ENCODE results near the gene UBL5.
A peak's percentile ranks its signal among the peaks of the same experiment; 100 is the strongest.
"Not testable (repeated sequence)": the region's sequence is repeated elsewhere in the genome, so short reads cannot be mapped to it uniquely, and the experiment has no call there.

Gene UBL5

DNA sequence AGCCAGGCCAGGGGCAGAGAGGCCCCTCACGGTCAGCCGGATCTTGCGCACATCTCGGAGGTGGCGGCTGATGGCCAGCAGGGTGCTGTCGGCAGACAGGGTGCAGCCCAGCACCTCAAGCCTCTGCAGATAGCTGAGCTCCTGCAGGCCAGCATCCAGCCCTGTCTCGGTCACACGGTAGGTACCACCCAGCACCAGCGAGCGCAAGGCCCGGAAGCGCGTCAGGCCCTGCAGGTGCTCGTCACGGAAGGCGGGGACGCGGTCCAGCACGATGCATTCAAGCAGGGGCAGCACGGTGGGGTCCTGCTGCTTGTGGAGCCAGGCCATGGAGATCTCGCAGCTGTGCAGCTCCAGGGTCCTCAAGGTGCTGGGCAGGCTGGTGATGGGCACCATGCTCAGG is 16.6 kb upstream of the UBL5 start:
- no peak overlapping the region for H3K27ac ChIP-seq (ENCODE audit: low read depth, low read length)
- H3K27me3 ChIP-seq (ENCODE audit: control insufficient read depth in 5 of 5, insufficient read depth in 4 of 5, low read length in 5 of 5), result no peaks in the 10 kb centered on the region
- no peak overlapping the region for H3K4me3 ChIP-seq (ENCODE audit: low read depth in 1 of 5, low read length in 5 of 5)
- H3K36me3 ChIP-seq (ENCODE audit: control insufficient read depth in 5 of 5, insufficient read depth in 5 of 5, low read length in 5 of 5), result peaks cover 0 to 59% (median 42%) of the 10 kb centered on the region in 5 donors
- no peaks in the 10 kb centered on the region for H3K9me3 ChIP-seq (ENCODE audit: control insufficient read depth in 5 of 5, low read length in 5 of 5)
- H3K9ac ChIP-seq (ENCODE audit: low read length in 5 of 5), result no peak overlapping the region
- H3K4me1 ChIP-seq (ENCODE audit: control insufficient read depth in 5 of 5, insufficient read depth in 5 of 5, low read length in 5 of 5), result no peaks in the 10 kb centered on the region

DNA sequence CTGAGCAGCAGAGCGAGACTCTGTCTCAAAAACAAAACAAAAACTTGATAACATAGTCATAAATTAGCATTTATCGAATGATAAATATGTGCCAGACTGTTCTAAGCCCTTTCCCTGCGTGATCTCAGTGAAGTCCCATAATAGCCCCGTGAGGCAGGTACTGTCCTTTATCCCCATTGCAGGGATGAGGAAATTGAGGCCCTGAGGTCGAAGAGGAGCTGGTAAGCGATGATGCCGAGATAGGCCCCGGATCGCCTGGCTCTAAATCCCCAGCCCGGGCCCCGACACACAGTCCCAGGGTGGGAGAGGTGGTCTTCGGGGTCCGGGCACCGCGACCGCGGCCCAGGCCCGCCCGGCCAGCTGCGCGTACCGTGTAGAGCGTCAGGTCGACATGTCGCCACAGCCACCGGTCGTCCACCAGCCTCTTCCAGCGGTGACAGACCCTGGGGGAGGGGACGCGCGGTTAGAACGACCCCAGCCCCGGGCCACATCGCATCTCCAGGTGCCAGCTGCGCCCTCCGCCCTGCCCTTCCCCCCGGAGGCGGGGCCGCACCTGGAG is 9.5 kb upstream of the UBL5 start:
- Histone ChIP-seq H3K27me3 (ENCODE audit: control insufficient read depth in 5 of 5, insufficient read depth in 4 of 5, low read length in 5 of 5) (no peaks in the 10 kb centered on the region), H3K36me3 (ENCODE audit: control insufficient read depth in 5 of 5, insufficient read depth in 5 of 5, low read length in 5 of 5) (peaks cover 0 to 6% (median 0%) of the 10 kb centered on the region in 5 donors), H3K4me1 (ENCODE audit: control insufficient read depth in 5 of 5, insufficient read depth in 5 of 5, low read length in 5 of 5) (peaks cover 2 to 26% (median 18%) of the 10 kb centered on the region in 5 donors), H3K27ac (ENCODE audit: low read depth, low read length) (peak overlapping the region; percentile 84), H3K9ac (ENCODE audit: low read length in 5 of 5) (peak overlapping the region in 4 of 5 donors; percentile 88 to 98 (median 95)), H3K4me3 (ENCODE audit: low read depth in 1 of 5, low read length in 5 of 5) (peak overlapping the region; percentile 75 to 96 (median 89)), H3K9me3 (ENCODE audit: control insufficient read depth in 5 of 5, low read length in 5 of 5) (no peaks in the 10 kb centered on the region)

DNA sequence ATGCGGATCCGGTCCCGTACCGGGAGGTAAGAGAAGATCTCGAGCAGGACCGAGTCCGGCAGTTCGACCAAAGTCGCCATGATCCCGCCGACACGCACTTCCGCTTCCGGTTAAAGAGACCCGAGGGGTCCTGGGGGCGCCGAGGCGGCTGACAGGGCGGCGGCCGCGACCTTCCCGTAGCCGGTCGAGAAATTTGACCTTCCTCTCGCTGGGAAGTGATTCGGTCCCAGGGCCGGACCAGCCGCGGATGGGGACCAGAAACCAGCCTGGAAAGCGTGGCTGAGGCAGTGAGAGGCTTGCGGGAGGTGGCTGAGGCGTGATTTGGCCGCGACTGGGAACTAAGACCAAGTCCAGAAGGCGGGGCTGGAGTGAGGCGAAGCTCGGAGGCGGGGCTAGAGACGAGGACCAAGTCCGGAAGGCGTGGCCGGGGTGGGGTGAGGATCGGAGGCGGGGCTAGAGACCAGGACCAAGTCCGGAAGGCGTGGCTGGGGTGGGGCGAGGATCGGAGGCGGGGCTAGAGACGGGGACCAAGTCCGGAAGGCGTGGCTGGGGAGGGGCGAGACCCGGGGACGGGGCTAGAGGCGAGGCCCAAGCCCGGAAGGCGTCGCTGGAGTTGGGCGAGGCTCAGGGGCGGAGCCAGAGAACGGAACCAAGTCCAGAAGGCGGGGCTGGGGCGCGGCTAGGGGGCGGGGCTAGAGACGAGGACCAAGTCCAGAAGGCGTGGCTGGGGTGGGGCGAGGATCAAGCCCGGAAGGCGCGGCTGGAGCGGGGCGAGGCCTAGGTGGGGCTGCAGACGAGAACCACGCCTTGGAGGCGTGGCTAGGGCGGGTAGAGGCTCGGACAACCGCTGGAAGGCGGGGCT is 8.8 kb upstream of the UBL5 start, which contains the start of gene FBXL12:
Gene FBXL12 (minus strand): TSS at position 346 of the 862 bp plus-strand sequence. CDS start 266 bp downstream, at position 80.
- Histone ChIP-seq H3K4me3 (ENCODE audit: low read depth in 1 of 5, low read length in 5 of 5) (peak within 1 kb of the TSS; percentile 75 to 96 (median 89)), H3K27me3 (ENCODE audit: control insufficient read depth in 5 of 5, insufficient read depth in 4 of 5, low read length in 5 of 5) (no peaks in the 10 kb centered on the region), H3K9ac (ENCODE audit: low read length in 5 of 5) (peak within 1 kb of the TSS in 4 of 5 donors; percentile 88 to 98 (median 95)), H3K4me1 (ENCODE audit: control insufficient read depth in 5 of 5, insufficient read depth in 5 of 5, low read length in 5 of 5) (peaks cover 2 to 26% (median 18%) of the 10 kb centered on the region in 5 donors), H3K36me3 (ENCODE audit: control insufficient read depth in 5 of 5, insufficient read depth in 5 of 5, low read length in 5 of 5) (peaks cover 0 to 3% (median 0%) of the 10 kb centered on the region in 5 donors), H3K27ac (ENCODE audit: low read depth, low read length) (peak within 1 kb of the TSS; percentile 84), H3K9me3 (ENCODE audit: control insufficient read depth in 5 of 5, low read length in 5 of 5) (no peaks in the 10 kb centered on the region)

- H3K9me3 ChIP-seq (ENCODE audit: control insufficient read depth in 5 of 5, low read length in 5 of 5), result no peaks in the 10 kb centered on the region
- peaks cover 0 to 3% (median 0%) of the 10 kb centered on the region in 5 donors for H3K36me3 ChIP-seq (ENCODE audit: control insufficient read depth in 5 of 5, insufficient read depth in 5 of 5, low read length in 5 of 5)
- no peak overlapping the region for H3K9ac ChIP-seq (ENCODE audit: low read length in 5 of 5)
- no peaks in the 10 kb centered on the region for H3K27me3 ChIP-seq (ENCODE audit: control insufficient read depth in 5 of 5, insufficient read depth in 4 of 5, low read length in 5 of 5)
- peak overlapping the region in 3 of 5 donors; percentile 42 to 59 (median 50) for H3K4me3 ChIP-seq (ENCODE audit: low read depth in 1 of 5, low read length in 5 of 5)
- no peak overlapping the region for H3K27ac ChIP-seq (ENCODE audit: low read depth, low read length)
- H3K4me1 ChIP-seq (ENCODE audit: control insufficient read depth in 5 of 5, insufficient read depth in 5 of 5, low read length in 5 of 5), result peaks cover 2 to 26% (median 18%) of the 10 kb centered on the region in 5 donors
Measured at GRCh38 chr19:9819596-9819909, 8.2 kb upstream of the UBL5 start.

- peaks cover 2 to 26% (median 18%) of the 10 kb centered on the region in 5 donors for H3K4me1 ChIP-seq (ENCODE audit: control insufficient read depth in 5 of 5, insufficient read depth in 5 of 5, low read length in 5 of 5)
- not testable (repeated sequence) for H3K27me3 ChIP-seq (ENCODE audit: control insufficient read depth in 5 of 5, insufficient read depth in 4 of 5, low read length in 5 of 5); H3K9ac ChIP-seq (ENCODE audit: low read length in 5 of 5); H3K27ac ChIP-seq (ENCODE audit: low read depth, low read length); H3K36me3 ChIP-seq (ENCODE audit: control insufficient read depth in 5 of 5, insufficient read depth in 5 of 5, low read length in 5 of 5); H3K9me3 ChIP-seq (ENCODE audit: control insufficient read depth in 5 of 5, low read length in 5 of 5)
- H3K4me3 ChIP-seq (ENCODE audit: low read depth in 1 of 5, low read length in 5 of 5), result peak overlapping the region in 1 of 5 donors; percentile 59
Measured at GRCh38 chr19:9820034-9820433, 7.7 kb upstream of the UBL5 start.

DNA sequence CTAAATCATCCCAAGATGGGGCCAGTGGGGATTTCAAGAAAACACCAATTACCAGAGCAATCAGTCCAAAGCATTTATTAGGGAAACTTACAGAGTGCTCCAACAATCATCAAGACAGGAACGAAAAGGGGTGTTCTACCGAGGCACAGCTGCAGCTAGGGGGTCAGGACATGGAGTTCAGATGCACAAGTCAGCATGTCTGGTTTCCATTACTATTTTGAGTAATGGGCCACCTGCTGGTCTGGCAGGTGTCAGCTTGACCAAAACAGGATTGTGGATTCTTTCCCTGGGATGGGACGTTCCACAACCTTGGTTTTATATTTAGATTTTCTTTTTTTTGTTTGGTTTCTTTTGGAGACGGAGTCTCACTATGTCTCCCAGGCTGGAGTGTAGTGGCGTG is 3.9 kb upstream of the UBL5 start:
- H3K4me1 ChIP-seq (ENCODE audit: control insufficient read depth in 5 of 5, insufficient read depth in 5 of 5, low read length in 5 of 5), result peaks cover 4 to 32% (median 29%) of the 10 kb centered on the region in 5 donors
- no peak overlapping the region for H3K4me3 ChIP-seq (ENCODE audit: low read depth in 1 of 5, low read length in 5 of 5)
- no peaks in the 10 kb centered on the region for H3K27me3 ChIP-seq (ENCODE audit: control insufficient read depth in 5 of 5, insufficient read depth in 4 of 5, low read length in 5 of 5)
- H3K9me3 ChIP-seq (ENCODE audit: control insufficient read depth in 5 of 5, low read length in 5 of 5), result no peaks in the 10 kb centered on the region
- no peak overlapping the region for H3K27ac ChIP-seq (ENCODE audit: low read depth, low read length)
- H3K9ac ChIP-seq (ENCODE audit: low read length in 5 of 5), result no peak overlapping the region
- peaks cover 0 to 3% (median 0%) of the 10 kb centered on the region in 5 donors for H3K36me3 ChIP-seq (ENCODE audit: control insufficient read depth in 5 of 5, insufficient read depth in 5 of 5, low read length in 5 of 5)

GRCh38 chr19:9828551-9829063 is 889 bp downstream of the UBL5 start:
- Histone ChIP-seq H3K27ac (ENCODE audit: low read depth, low read length) (no peak overlapping the region), H3K9ac (ENCODE audit: low read length in 5 of 5) (peak overlapping the region; percentile 81 to 96 (median 96)), H3K4me1 (ENCODE audit: control insufficient read depth in 5 of 5, insufficient read depth in 5 of 5, low read length in 5 of 5) (peaks cover 4 to 29% (median 27%) of the 10 kb centered on the region in 5 donors), H3K27me3 (ENCODE audit: control insufficient read depth in 5 of 5, insufficient read depth in 4 of 5, low read length in 5 of 5) (no peaks in the 10 kb centered on the region), H3K4me3 (ENCODE audit: low read depth in 1 of 5, low read length in 5 of 5) (peak overlapping the region; percentile 88 to 99 (median 96)), H3K36me3 (ENCODE audit: control insufficient read depth in 5 of 5, insufficient read depth in 5 of 5, low read length in 5 of 5) (peaks cover 0 to 16% (median 9%) of the 10 kb centered on the region in 5 donors), H3K9me3 (ENCODE audit: control insufficient read depth in 5 of 5, low read length in 5 of 5) (no peaks in the 10 kb centered on the region)

GRCh38 chr19:9834307-9834725 is 6.6 kb downstream of the UBL5 start:
- Histone ChIP-seq H3K36me3 (ENCODE audit: control insufficient read depth in 5 of 5, insufficient read depth in 5 of 5, low read length in 5 of 5) (peaks cover 0 to 28% (median 19%) of the 10 kb centered on the region in 5 donors), H3K9ac (ENCODE audit: low read length in 5 of 5) (peak overlapping the region in 1 of 5 donors; percentile 68), H3K9me3 (ENCODE audit: control insufficient read depth in 5 of 5, low read length in 5 of 5) (no peaks in the 10 kb centered on the region), H3K27ac (ENCODE audit: low read depth, low read length) (no peak overlapping the region), H3K4me3 (ENCODE audit: low read depth in 1 of 5, low read length in 5 of 5) (peak overlapping the region; percentile 44 to 90 (median 87)), H3K27me3 (ENCODE audit: control insufficient read depth in 5 of 5, insufficient read depth in 4 of 5, low read length in 5 of 5) (no peaks in the 10 kb centered on the region), H3K4me1 (ENCODE audit: control insufficient read depth in 5 of 5, insufficient read depth in 5 of 5, low read length in 5 of 5) (peaks cover 3 to 23% (median 17%) of the 10 kb centered on the region in 5 donors)

- Histone ChIP-seq H3K27ac (ENCODE audit: low read depth, low read length) (no peak within 1 kb of the TSS), H3K27me3 (ENCODE audit: control insufficient read depth in 5 of 5, insufficient read depth in 4 of 5, low read length in 5 of 5) (no peaks in the 10 kb centered on the region), H3K9me3 (ENCODE audit: control insufficient read depth in 5 of 5, low read length in 5 of 5) (no peaks in the 10 kb centered on the region), H3K36me3 (ENCODE audit: control insufficient read depth in 5 of 5, insufficient read depth in 5 of 5, low read length in 5 of 5) (peaks cover 0 to 26% (median 19%) of the 10 kb centered on the region in 5 donors), H3K9ac (ENCODE audit: low read length in 5 of 5) (peak within 1 kb of the TSS in 4 of 5 donors; percentile 68 to 87 (median 76)), H3K4me1 (ENCODE audit: control insufficient read depth in 5 of 5, insufficient read depth in 5 of 5, low read length in 5 of 5) (peaks cover 3 to 28% (median 20%) of the 10 kb centered on the region in 5 donors), H3K4me3 (ENCODE audit: low read depth in 1 of 5, low read length in 5 of 5) (peak within 1 kb of the TSS; percentile 76 to 90 (median 87))
Measured at GRCh38 chr19:9834726-9835506, 7.2 kb downstream of the UBL5 start, which contains the start of gene PIN1. PIN1 (plus strand) TSS chr19:9835318; CDS start chr19:9835345, 27 bp downstream.

Data from subcutaneous abdominal adipose tissue (tissue), 5 donors.